Measurements from ENCODE around the gene NOBOX.
"Not testable (repeated sequence)": the region's sequence is repeated elsewhere in the genome, so short reads cannot be mapped to it uniquely, and the experiment has no call there.

The NOBOX gene

DNA sequence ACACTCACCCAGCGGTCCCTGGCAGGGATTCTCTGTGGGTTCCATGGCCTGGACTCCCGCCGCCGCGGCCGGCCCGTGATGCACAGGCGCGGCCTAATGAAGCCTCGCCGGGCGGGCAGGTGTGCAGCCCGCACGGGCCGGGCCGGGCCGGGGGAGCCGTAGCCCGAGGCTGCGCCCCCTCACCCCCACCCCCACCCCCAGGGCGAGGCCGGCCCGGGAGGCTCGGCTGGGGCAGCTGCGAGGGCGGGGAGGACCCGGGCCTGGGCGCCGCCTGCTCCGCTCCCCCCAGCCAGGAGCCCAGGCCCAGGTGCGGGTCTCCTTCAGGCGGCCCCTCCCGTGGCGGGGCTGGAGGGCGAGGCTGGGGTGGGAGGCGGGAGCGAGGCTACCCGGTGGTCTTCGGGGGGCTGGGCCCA is at the start of gene NOBOX:
NOBOX (minus strand) TSS at position 45 of the 413 bp plus-strand sequence.
- no peak for DNase-seq (ENCODE audit: low spot score in 2 of 2)
- Histone ChIP-seq H3K36me3 (replicated peaks) (no peaks in the 10 kb centered on the region), H3K4me3 (no peak within 1 kb of the TSS), H3K4me1 (no peaks in the 10 kb centered on the region), H3K9me3 (no peaks in the 10 kb centered on the region), H3K27me3 (ENCODE audit: low read depth) (peaks cover 3% of the 10 kb centered on the region; the same call in 1 of the 2 replicates)
- in situ Hi-C loops (cut with MboI; ENCODE audit: low sequenced_read_pairs) = no loop called here

GRCh38 chr7:144452064-144452463 is 48.6 kb upstream of the NOBOX start:
- Histone ChIP-seq H3K36me3 (replicated peaks) (no peaks in the 10 kb centered on the region), H3K27me3 (ENCODE audit: low read depth) (no peaks in the 10 kb centered on the region), H3K9me3 (0 out of 2 replicates have a peak, but pooled peaks cover 2% of the 10 kb centered on the region), H3K4me3 (no peak overlapping the region), H3K4me1 (no peaks in the 10 kb centered on the region)
- in situ Hi-C loops (cut with MboI; ENCODE audit: low sequenced_read_pairs) = no loop called here
- DNase-seq (ENCODE audit: low spot score in 2 of 2) = no peak

DNA sequence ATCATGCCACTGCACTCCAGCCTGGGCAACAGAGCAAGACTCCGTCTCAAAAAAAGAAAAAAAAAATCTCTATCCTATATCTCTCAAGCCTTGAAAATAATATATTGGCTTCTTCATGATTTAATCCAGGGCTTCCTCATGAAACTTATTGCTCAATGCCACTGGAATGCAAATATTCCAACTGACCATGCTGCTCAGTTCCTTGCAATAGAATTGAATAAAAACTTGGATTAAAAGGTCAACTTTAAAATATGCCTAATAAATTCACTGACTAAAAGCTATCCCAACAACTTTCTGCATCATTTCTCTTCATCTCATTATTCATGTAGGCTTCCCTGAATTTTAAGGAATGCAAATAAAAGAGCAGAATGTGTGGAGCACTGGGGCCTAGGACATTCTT is 42.1 kb upstream of the NOBOX start:
- in situ Hi-C loops (cut with MboI; ENCODE audit: low sequenced_read_pairs) = no loop called here
- no peaks in the 10 kb centered on the region for H3K36me3 ChIP-seq (replicated peaks)
- no peak overlapping the region for H3K4me3 ChIP-seq
- no peaks in the 10 kb centered on the region for H3K9me3 ChIP-seq
- H3K27me3 ChIP-seq (ENCODE audit: low read depth) = no peaks in the 10 kb centered on the region
- no peaks in the 10 kb centered on the region for H3K4me1 ChIP-seq
- DNase-seq (ENCODE audit: low spot score in 2 of 2) = no peak

GRCh38 chr7:144439717-144440205 is 36.3 kb upstream of the NOBOX start:
- no peak for DNase-seq (ENCODE audit: low spot score in 2 of 2)
- Histone ChIP-seq H3K4me3 (no peak overlapping the region), H3K4me1 (no peaks in the 10 kb centered on the region), H3K36me3 (replicated peaks) (no peaks in the 10 kb centered on the region), H3K27me3 (ENCODE audit: low read depth) (no peaks in the 10 kb centered on the region), H3K9me3 (no peaks in the 10 kb centered on the region)
- in situ Hi-C loops (cut with MboI; ENCODE audit: low sequenced_read_pairs) = no loop called here

GRCh38 chr7:144438759-144439158 is 35.3 kb upstream of the NOBOX start:
- H3K4me3 ChIP-seq = no peak overlapping the region
- DNase-seq (ENCODE audit: low spot score in 2 of 2) = no peak
- no peaks in the 10 kb centered on the region for H3K27me3 ChIP-seq (ENCODE audit: low read depth)
- no peaks in the 10 kb centered on the region for H3K9me3 ChIP-seq
- H3K36me3 ChIP-seq (replicated peaks) = no peaks in the 10 kb centered on the region
- in situ Hi-C loops (cut with MboI; ENCODE audit: low sequenced_read_pairs) = no loop called here
- no peaks in the 10 kb centered on the region for H3K4me1 ChIP-seq

- Histone ChIP-seq H3K27me3 (ENCODE audit: low read depth) (no peaks in the 10 kb centered on the region), H3K36me3 (replicated peaks) (no peaks in the 10 kb centered on the region), H3K9me3 (no peaks in the 10 kb centered on the region), H3K4me1 (no peaks in the 10 kb centered on the region), H3K4me3 (no peak overlapping the region)
- peak; percentile 60 to 75 for DNase-seq (ENCODE audit: low spot score in 2 of 2)
- in situ Hi-C loops (cut with MboI; ENCODE audit: low sequenced_read_pairs) = no loop called here
These were observed 34.1 kb upstream of the NOBOX start for GRCh38 chr7:144437370-144438191.

- H3K36me3 ChIP-seq (replicated peaks) = no peaks in the 10 kb centered on the region
- H3K4me1 ChIP-seq = no peaks in the 10 kb centered on the region
- no peak overlapping the region for H3K4me3 ChIP-seq
- H3K9me3 ChIP-seq = no peaks in the 10 kb centered on the region
- DNase-seq (ENCODE audit: low spot score in 2 of 2) = no peak
- H3K27me3 ChIP-seq (ENCODE audit: low read depth) = no peaks in the 10 kb centered on the region
- in situ Hi-C loops (cut with MboI; ENCODE audit: low sequenced_read_pairs) = no loop called here
These were observed 33.0 kb upstream of the NOBOX start for GRCh38 chr7:144436500-144436899.

DNA sequence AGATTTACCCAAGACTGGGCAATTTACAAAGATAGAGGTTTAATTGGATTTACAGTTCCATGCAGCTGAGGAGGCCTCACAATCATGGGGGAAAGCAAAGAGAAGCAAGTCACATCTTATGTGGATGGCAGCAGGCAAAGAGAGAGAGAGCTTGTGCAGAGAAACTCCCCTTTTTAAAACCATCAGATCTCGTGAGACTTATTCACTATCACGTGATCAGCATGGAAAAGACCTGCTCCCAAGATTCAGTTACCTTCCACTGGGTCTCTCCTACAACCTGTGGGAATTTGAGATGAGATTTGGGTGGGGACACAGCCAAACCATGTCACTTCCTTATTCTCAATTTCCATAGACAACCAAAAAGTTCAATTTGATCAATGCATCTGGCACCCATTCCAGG is 24.9 kb upstream of the NOBOX start:
- in situ Hi-C loops (cut with MboI; ENCODE audit: low sequenced_read_pairs) = no loop called here
- Histone ChIP-seq H3K9me3 (no peaks in the 10 kb centered on the region; the same call in 1 of the 2 replicates), H3K4me1 (no peaks in the 10 kb centered on the region), H3K4me3 (no peak overlapping the region), H3K36me3 (replicated peaks) (no peaks in the 10 kb centered on the region), H3K27me3 (ENCODE audit: low read depth) (no peaks in the 10 kb centered on the region)
- no peak for DNase-seq (ENCODE audit: low spot score in 2 of 2)

DNA sequence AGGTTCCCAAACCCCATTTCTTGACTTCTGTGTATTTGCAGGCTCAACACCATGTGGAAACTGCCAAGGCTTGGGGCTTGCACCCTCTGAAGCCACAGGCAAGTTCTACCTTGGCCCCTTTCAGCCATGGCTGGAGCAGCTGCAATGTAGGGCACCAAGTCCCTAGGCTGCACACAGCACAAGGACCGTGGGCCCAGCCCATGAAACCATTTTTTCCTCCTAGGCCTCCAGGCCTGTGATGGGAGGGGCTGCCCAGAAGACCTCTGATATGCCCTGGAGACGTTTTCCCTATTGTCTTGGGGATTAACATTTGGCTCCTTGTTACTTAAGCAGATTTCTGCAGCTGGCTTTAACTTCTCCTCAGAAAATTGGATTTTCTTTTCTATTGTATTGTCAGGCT is 24.0 kb upstream of the NOBOX start:
- H3K36me3 ChIP-seq (replicated peaks); H3K4me3 ChIP-seq; H3K4me1 ChIP-seq; H3K9me3 ChIP-seq; DNase-seq (ENCODE audit: low spot score in 2 of 2); in situ Hi-C loops (cut with MboI; ENCODE audit: low sequenced_read_pairs); H3K27me3 ChIP-seq (ENCODE audit: low read depth): not testable (repeated sequence)

DNA sequence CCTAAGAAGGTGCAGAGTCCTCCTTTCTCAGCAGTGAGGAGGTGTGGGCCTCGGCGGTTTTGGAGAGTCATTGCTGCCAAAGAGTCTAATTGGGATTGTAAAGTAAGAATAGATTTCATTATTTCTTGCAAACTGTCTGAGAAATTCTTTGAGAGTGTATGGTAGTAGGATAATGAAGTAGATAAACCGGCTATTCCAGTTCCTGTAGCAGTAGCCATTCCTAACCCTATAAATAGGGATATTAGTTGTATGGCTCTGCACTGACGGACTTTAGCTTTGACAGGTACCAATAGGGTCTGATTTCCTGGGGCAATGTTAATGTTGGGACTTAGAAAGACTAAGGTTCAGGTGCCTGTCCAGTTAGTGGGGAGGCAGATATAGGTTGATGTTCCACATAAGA is 15.4 kb upstream of the NOBOX start:
- not testable (repeated sequence) for DNase-seq (ENCODE audit: low spot score in 2 of 2)

DNA sequence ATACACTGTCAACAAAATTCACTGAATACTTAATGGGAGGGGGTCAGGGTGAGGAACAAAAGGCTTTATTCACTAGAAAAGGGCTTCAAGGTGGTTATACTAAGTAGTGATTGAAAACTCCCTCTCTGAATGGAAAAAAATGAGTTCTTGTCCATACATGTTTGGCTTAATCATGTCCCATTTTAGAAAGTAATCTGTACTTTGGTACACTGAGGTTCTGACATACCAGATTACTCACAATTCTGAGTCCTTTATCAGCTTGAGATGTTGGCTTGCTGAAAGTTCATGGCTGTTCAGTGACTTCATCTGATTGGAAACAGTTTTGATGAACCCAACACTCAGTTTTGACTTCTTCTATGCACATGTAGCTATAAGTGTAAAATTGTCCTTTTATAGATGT is 12.8 kb upstream of the NOBOX start:
- no peak overlapping the region for H3K4me3 ChIP-seq
- no peaks in the 10 kb centered on the region for H3K9me3 ChIP-seq
- H3K36me3 ChIP-seq (replicated peaks) = no peaks in the 10 kb centered on the region
- H3K4me1 ChIP-seq = no peaks in the 10 kb centered on the region
- in situ Hi-C loops (cut with MboI; ENCODE audit: low sequenced_read_pairs) = no loop called here
- H3K27me3 ChIP-seq (ENCODE audit: low read depth) = no peaks in the 10 kb centered on the region
- DNase-seq (ENCODE audit: low spot score in 2 of 2) = no peak

More for the DNA sequence above, 15.4 kb upstream of the NOBOX start:
- H3K4me3 ChIP-seq; H3K27me3 ChIP-seq (ENCODE audit: low read depth); H3K4me1 ChIP-seq; H3K36me3 ChIP-seq (replicated peaks); in situ Hi-C loops (cut with MboI; ENCODE audit: low sequenced_read_pairs); H3K9me3 ChIP-seq: not testable (repeated sequence)

- H3K27me3 ChIP-seq (ENCODE audit: low read depth) = no peaks in the 10 kb centered on the region
- H3K36me3 ChIP-seq (replicated peaks) = no peaks in the 10 kb centered on the region
- no peaks in the 10 kb centered on the region for H3K9me3 ChIP-seq
- no peak for DNase-seq (ENCODE audit: low spot score in 2 of 2)
- no peaks in the 10 kb centered on the region for H3K4me1 ChIP-seq
- in situ Hi-C loops (cut with MboI; ENCODE audit: low sequenced_read_pairs) = no loop called here
- no peak overlapping the region for H3K4me3 ChIP-seq
These were observed 12.4 kb upstream of the NOBOX start for GRCh38 chr7:144415858-144416257.

- H3K36me3 ChIP-seq (replicated peaks) = no peaks in the 10 kb centered on the region
- H3K9me3 ChIP-seq = no peaks in the 10 kb centered on the region
- no peak overlapping the region for H3K4me3 ChIP-seq
- H3K4me1 ChIP-seq = no peaks in the 10 kb centered on the region
- H3K27me3 ChIP-seq (ENCODE audit: low read depth) = no peaks in the 10 kb centered on the region
- in situ Hi-C loops (cut with MboI; ENCODE audit: low sequenced_read_pairs) = no loop called here
- no peak for DNase-seq (ENCODE audit: low spot score in 2 of 2)
These were observed 11.3 kb upstream of the NOBOX start for GRCh38 chr7:144414815-144415214.

GRCh38 chr7:144410441-144410840 is 6.9 kb upstream of the NOBOX start:
- Histone ChIP-seq H3K36me3 (replicated peaks) (no peaks in the 10 kb centered on the region), H3K9me3 (no peaks in the 10 kb centered on the region), H3K4me3 (no peak overlapping the region), H3K27me3 (ENCODE audit: low read depth) (peaks cover 3% of the 10 kb centered on the region; the same call in 1 of the 2 replicates), H3K4me1 (no peaks in the 10 kb centered on the region)
- in situ Hi-C loops (cut with MboI; ENCODE audit: low sequenced_read_pairs) = no loop called here
- no peak for DNase-seq (ENCODE audit: low spot score in 2 of 2)
